ENCODE results near the gene MYLK. TPM values are rescaled to one million over a fixed set of nuclear protein-coding genes. Genes with fewer than 3 reads are reported as not detected.
"Not testable (repeated sequence)": the region's sequence is repeated elsewhere in the genome, so short reads cannot be mapped to it uniquely, and the experiment has no call there.

Gene MYLK
- total RNA-seq, 1 donor from 2014 or later: 51.1 TPM

DNA sequence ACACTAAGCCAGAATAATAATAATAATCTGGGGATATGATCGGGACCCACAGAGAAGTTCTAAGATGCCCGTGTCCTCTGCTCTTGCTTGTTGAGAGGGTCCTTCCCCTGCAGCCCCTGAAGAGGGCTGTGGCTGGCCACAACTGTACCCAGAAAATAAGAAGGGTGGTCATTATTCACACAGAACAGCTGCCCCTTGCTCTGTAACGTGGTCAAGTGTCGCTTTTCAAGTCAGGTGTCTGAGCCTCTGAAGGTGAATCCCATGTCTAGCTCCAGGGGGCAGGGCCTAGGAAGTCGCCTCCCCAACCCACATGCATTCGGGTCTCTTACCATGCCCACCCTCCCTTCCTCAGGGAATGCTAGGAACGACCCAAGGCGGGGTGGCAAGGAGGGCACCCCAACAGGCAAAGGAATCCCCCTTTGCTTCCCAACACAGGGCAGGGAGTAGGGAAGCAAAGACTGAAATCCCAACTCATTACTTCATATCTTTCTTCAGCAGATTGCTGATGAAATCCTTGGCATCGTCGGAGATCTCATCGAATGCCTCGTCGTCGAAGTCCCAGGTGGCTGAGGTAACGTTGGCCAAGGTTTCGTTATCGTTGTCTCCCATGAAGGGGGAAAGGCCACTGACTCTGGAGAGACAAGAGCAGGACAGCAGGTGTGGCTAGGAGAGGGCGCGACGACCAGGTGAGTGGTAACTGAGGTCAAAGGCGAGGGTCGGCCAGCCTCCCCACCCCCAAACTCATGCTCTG, 255.0 kb downstream of the MYLK start:
- DNase-seq (ENCODE audit: low spot score): no peak
- no peak for ATAC-seq
- intact Hi-C loops (cut with DNase I): no loop called here

DNA sequence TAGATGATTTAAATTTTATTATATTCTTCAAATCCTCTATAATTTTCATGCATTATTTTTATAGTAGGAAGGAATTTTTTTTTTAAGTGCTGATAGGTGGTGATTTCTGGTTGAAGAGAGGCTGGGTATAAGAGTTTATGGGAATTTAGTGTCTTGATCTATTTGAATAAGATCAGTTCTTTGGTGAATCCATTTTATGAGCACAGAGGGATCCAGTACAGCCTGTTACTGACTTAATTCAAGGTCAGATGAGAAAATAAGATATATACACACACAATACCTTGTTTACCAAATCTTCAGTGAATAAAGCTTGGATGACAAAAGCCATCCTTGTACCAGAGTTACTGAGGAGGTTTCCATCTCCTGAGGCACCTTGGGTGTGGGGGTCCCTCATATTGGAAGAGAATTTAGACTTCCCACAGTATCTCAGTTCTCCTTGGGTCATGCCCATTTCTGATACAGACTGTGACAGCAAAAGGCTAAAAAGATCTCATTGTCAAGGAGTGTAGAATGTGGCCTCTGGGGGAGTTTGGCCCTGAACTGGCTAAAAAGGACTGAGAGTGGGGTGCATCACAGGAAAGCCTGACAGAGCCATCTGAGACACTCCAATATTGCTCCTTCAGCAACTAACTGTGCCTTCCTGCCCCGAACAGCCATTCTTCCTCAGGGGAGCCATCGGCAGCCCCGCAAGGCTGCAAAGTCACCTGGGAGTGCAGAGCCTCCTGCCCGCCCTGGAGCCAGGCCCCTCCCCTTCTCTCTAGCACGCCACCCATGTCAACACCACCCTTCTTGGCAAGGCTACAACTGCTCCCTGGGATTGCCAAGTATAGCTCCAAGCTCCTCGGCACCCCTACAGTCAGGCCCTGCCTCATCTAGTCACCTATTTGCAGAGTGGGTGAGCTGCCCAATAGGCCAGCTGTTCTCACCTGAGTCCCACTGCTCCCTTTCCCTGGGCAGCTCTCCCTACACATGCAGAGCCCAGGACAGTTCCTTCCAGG, 256.2 kb downstream of the MYLK start:
- DNase-seq (ENCODE audit: low spot score): no peak
- peak; percentile 37 for ATAC-seq
- intact Hi-C loops (cut with DNase I): no loop called here

GRCh38 chr3:123626881-123627280, 257.3 kb downstream of the MYLK start:
- ATAC-seq (no peak), DNase-seq (ENCODE audit: low spot score) (no peak)
- intact Hi-C loops (cut with DNase I): no loop called here

GRCh38 chr3:123624302-123624701, 259.8 kb downstream of the MYLK start:
- intact Hi-C loops (cut with DNase I): no loop called here

DNA sequence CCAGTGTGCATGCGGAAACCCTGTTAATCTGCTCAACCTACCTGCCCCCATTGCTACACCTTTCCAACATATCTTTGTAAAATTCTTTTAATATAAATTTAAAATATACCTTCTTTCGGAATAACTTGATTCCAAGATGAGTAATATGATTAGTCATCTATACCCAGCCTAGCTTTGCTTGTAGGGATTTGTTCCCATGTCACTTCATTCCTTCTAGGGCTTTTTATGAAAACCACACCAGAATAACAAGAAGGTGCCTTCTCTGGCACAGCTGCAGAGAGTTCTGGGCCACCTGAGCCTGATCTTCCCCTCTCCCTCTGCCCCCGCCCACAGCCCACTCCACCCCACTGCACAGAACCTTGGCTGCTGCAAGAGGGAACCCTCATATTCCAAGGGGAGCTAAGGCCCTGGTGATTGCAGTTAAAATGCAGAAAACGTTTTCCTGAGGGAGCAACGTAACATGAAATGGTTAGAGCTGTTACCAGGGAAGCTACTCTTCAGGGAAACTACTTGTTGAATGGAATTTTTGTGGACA, 260.7 kb downstream of the MYLK start:
- no peak for DNase-seq (ENCODE audit: low spot score)
- no peak for ATAC-seq
- intact Hi-C loops (cut with DNase I): no loop called here

More at GRCh38 chr3:123624302-123624701, 259.8 kb downstream of the MYLK start:
- no peak for ATAC-seq
- no peak for DNase-seq (ENCODE audit: low spot score)

DNA sequence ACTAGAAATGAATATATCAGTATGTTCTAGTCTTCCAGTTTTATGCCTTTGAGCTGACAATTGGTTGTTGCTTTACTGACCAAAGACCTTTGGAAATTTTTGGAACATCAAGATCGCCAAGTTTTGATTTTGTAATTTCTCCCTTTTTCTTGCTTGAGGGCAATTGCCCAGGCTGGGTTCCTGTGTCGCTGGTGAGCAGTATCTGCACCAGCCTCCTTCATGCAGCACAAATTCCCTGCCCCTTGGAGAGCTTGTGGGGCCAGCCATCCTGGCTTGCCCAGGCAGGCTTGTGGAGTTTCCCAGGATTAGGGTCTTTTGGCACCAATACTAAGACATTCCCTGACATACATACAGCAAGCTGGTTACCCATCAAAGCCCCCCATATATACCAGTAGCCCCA, 261.4 kb downstream of the MYLK start:
- no peak for DNase-seq (ENCODE audit: low spot score)
- intact Hi-C loops (cut with DNase I): no loop called here
- no peak for ATAC-seq

DNA sequence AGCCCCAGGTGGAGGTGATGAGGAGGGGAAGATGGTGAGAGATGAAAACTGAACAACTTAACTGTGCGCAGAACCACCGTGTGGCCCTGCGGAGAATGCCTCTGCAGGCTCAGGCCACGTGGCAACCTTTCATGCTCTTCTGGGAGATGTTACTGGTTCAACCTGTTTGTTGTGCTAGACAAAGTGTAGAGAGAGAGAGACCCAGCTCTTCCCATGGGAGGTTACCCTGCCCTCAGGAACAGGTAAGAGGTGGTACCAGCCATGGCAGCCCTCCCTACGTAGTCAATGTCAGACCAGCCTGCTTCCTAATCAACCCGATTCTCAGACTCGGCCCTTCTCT, 262.3 kb downstream of the MYLK start:
- intact Hi-C loops (cut with DNase I): no loop called here
- ATAC-seq (no peak), DNase-seq (ENCODE audit: low spot score) (no peak)

DNA sequence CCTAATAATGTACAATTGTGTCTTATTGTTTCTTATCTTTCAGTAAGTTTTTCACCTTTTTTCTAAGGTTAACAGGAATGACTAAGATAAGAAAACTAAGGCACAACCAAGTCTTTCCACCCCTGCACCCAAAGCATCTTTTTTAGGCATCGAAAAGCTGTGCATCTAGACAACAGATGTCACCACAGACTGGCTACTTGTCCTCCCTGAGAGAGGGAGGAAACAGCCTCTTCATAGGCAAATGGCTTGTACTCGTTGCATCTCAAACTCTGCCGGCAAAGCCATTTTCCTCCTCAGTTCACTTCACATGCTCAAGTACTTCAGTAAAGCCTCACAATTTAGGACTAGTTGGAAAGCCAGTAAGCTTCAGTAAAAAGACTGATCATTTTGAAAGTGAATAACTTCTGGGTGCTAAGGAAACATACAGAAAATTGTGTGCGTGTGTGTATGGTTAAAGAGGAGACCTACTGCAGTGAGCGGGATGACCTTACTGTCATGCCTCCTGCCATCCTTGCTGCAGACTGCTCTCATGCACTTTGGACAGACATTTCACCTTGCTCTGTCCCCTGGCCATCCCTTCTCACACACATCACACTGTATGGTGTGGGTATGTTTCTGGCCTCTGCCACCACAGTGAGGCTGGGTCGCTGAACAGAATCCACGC, 262.8 kb downstream of the MYLK start:
- DNase-seq (ENCODE audit: low spot score): no peak
- intact Hi-C loops (cut with DNase I): no loop called here
- no peak for ATAC-seq

DNA sequence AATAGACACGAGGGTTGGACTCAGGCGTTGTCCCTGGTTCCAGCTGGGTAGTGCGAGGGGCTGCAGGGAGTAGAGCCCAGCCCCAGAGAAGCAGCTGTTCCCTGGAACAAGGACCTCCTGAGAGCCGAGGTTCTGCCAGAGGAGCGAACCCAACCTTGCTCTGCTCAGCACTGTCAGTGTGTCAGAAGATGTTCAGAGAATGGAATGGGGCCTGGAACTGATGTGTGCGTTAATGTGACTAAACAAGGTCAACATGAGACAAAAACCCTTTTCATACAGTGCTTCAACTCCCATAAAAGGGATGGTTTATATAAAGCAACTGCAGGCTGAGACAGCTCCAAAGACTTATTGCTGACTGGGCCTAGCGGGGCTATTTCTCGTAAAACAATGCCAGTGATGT, 263.8 kb downstream of the MYLK start:
- DNase-seq (ENCODE audit: low spot score) (no peak), ATAC-seq (peak; percentile 77)
- intact Hi-C loops (cut with DNase I): no loop called here

- DNase-seq (ENCODE audit: low spot score): peak; percentile 86
- ATAC-seq: peak; percentile 60
- intact Hi-C loops (cut with DNase I): no loop called here
These were observed 265.2 kb downstream of the MYLK start for GRCh38 chr3:123618768-123619484.

- ATAC-seq: peak; percentile 7
- intact Hi-C loops (cut with DNase I): no loop called here
These were observed 265.9 kb downstream of the MYLK start for GRCh38 chr3:123618076-123618708.

DNA sequence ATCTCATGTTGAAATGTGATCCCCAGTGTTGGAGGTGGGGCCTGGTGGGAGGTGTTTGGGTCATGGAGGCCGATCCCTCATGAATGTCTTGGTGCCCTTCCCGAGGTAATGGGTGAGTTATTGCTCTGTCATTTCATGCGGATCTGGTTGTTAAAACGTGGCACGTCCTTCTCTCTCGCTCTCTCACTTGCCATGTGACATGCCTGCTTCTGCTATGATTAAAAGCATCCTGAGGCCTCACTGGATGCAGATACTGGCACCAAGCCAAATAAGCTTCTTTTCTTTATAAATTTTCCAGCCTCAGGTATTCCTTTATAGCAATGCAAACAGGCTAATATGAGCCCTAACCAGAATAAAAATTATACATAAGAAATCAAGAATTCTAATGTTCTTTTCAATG, 267.5 kb downstream of the MYLK start:
- no peak for DNase-seq (ENCODE audit: low spot score)
- intact Hi-C loops (cut with DNase I): no loop called here
- no peak for ATAC-seq

More at GRCh38 chr3:123618076-123618708, 265.9 kb downstream of the MYLK start:
- no peak for DNase-seq (ENCODE audit: low spot score)

- intact Hi-C loops (cut with DNase I): no loop called here
- ATAC-seq (no peak), DNase-seq (ENCODE audit: low spot score) (no peak)
These were observed 270.6 kb downstream of the MYLK start for GRCh38 chr3:123613543-123613942.

GRCh38 chr3:123611674-123612073, 272.5 kb downstream of the MYLK start:
- intact Hi-C loops (cut with DNase I); DNase-seq (ENCODE audit: low spot score); ATAC-seq: not testable (repeated sequence)

DNA sequence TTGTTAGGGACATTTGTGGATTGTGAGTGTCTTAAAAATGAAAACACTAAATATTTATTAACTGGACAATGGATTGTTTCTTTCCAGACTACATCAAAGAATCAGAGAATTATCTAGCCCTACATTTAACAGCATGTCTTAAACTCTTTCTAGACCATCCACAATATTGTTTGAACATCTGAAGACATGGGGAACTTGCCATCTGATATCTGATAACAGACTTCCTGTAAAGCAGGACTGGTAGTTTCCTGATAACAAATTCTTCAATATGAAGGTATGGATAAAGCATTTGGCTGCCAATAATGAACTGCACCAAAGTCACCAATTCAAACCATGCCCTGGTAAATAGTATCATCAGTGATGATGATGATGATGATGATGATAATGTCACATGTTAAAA, 273.1 kb downstream of the MYLK start:
- no peak for DNase-seq (ENCODE audit: low spot score)
- intact Hi-C loops (cut with DNase I): no loop called here
- ATAC-seq: no peak

- no peak for ATAC-seq
- DNase-seq (ENCODE audit: low spot score): no peak
- intact Hi-C loops (cut with DNase I): no loop called here
These were observed 273.8 kb downstream of the MYLK start for GRCh38 chr3:123610331-123610730.

DNA sequence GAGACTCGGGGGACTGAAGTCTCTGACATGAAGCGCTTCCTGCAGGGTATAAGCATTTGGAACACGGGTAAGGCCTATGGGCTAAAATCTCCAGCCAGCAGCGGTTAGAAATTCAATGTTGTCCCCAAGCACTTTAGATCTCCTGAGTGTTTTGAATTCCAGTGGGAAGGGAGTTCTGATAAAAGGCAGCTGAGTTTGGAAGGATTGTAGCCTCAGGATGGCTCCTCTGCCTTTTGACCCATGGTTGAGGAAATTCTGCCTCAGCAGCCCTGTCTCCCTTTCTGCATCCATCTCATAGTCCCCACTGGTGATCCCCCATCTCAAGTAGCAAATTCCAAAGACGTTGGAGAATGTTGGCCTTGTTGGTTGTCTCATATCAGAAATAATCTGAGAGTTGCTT, 275.1 kb downstream of the MYLK start:
- intact Hi-C loops (cut with DNase I): no loop called here
- no peak for DNase-seq (ENCODE audit: low spot score)
- no peak for ATAC-seq

DNA sequence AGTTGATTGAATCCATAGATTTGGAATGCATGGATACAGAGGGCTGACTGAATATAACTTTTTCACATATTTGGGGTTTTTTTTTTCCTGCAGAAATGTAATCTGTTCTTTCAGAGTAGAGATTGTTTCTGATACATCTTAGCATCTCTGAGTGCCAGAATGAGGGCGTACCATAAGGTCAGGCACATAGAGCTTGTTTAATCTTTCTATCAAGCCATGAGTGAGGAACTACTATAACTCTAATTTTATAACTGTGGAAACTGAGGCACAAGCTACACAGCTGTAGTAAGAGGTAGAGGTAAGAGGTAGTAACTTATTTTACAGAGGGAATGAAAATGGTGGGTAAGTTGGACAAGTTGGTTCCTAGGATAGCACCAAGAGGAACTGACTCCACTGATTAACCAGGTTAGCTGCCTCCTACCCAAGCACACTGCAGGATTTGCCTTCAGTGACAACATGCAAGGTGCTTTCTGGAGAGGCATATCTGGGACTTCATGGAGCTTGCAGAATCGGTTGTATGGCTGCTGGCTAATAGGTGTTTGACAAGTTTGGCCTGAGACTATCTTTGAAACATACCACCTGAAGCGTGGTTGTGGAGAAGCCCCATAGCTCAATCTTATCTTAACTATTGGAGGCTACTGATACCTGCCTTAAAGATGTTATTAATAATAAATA, 275.7 kb downstream of the MYLK start:
- no peak for DNase-seq (ENCODE audit: low spot score)
- ATAC-seq: no peak
- intact Hi-C loops (cut with DNase I): no loop called here

All from sciatic nerve (tissue), 2 donors.